NCI-H2029 treated with DMSO at 0.1 percent for 48 hours (cell line): ENCODE results near the gene ZNF491.
"Not testable (repeated sequence)": the region's sequence is repeated elsewhere in the genome, so short reads cannot be mapped to it uniquely, and the experiment has no call there.

Source experiments
- DNase-seq: peaks from one replicate; lab custom pipeline; 2025; lab: John Stamatoyannopoulos, UW

The ZNF491 gene

DNA sequence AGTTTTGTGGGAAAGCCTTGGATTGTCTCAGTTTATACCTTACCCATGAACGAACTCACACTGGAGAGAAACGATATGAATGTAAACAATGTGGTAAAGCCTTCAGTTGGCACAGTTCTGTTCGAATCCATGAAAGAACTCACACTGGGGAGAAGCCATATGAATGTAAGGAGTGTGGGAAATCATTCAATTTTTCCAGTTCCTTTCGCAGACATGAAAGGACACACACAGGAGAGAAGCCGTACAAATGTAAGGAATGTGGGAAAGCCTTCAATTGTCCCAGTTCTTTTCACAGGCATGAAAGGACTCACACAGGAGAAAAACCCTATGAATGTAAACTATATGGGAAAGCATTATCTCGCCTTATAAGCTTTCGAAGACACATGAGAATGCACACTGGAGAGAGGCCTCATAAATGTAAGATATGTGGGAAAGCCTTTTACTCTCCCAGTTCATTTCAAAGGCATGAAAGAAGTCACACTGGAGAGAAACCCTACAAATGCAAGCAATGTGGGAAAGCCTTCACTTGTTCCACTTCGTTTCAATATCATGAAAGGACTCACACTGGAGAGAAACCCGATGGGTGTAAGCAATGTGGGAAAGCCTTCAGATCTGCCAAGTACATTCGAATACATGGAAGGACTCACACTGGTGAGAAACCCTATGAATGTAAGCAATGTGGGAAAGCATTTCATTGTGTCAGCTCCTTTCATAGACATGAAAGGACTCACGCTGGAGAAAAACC is 8.2 kb downstream of the ZNF491 start:
- DNase-seq = no peak

DNA sequence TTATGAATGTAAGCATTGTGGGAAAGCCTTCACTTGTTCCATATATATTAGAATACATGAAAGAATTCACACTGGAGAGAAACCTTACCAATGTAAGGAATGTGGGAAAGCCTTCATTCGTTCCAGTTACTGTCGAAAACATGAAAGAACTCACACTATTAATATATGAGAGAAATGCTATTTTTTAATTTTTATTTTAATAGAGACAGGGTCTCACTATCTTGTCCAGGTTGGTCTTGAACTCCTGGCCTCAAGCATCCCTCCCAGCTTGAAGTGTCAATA is 8.7 kb downstream of the ZNF491 start:
- no peak for DNase-seq

DNA sequence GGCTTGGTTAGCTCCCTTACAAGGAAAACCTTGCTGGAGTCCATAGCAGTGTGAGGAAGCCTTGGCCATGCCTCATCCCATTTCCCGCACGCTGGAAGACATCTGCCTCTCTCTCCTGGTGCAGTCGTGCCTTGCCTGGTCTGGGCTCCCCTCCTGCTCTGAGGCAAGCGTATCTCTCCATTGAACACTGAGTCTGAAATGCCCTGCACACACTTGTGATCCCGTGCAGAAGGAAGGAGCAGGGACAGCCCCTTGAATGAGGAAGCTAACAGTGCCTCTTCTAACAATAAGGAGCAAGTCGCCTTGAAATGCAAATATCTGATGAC is 15.3 kb downstream of the ZNF491 start:
- peak; percentile 39 for DNase-seq

DNA sequence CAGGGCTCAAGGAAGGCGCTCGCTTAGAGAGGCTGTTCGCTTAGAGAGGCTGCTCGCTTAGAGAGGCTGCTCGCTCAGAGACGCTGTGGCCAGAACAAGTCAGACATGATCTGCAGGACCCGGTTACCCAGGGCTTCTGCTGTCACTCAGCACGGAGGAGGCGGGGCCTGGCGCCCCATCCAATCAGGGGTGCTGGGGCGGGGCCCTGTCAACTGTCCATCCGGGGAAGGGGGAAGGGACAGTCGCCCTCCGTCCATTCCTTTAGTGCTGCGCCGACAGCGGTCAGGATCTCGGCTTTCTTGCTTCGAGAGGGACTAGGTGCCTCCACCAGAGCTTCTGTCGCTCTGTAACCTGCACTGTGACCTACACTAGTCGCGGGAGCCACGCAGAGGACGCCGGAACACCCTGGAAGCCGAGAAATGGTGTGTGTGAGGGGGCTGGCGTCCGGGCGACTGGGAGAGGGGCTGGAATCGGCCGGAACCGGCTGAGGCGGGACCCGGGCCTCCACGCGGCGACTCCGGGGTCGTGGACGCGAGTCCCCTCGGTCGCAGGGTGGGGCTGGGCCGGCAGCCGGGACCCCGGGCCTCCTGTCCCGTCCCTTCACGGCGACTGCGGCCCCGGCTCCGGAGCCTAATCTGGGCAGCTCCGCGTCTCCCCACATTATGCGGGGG is 15.8 kb downstream of the ZNF491 start, which contains the start of gene ZNF440:
Gene ZNF440, plus strand, starts transcription at position 245 of the 671 bp plus-strand sequence. Its CDS starts 175 bp downstream, at position 420.
- DNase-seq = peak; percentile 78

DNA sequence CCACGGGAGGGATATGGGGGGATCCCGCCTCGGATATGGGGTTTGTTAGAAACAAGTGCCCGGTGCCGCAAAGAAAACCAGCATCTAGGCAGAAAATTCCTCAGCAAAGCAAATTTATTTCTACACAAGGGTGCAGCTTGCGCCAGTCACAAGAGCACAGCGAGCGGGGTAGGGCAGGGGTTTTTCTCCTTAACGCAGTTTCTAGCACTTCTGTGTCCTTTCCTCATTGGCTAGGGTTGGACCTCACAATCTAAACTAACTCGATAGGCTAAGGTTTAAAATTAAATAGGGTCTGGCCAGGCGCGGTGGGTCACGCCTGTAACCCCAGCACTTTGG is 16.3 kb downstream of the ZNF491 start:
- DNase-seq = peak; percentile 17

DNA sequence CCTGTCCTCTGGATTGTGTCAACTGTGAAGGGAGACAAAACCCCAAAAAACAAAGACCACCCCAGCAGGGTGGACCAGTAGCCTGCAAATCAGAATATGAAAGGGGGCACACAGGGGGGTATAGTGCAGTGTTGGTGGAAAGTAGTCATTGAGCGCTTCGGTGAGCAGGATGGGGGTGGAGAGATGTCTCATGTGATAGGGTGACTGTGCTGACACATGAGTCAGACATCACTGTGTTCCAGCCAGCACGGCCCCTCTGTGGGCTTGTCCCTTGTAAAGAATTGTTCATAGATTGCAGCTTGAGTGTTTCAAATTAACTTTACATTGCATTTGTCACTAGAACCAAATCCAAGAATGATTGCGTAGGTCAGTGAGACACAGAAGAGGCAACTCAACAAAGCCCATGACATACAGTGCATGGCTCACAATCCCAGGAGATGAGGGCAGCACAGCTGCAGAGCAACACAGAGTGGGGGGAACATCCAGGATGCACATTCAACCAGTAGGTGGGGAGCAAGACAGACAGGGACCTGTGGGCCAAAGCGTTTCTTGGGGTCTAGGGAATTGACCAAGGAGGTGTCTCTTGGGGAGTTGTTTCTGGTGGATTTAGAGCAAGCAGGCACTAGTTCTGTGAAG is 23.3 kb downstream of the ZNF491 start:
- no peak for DNase-seq

DNA sequence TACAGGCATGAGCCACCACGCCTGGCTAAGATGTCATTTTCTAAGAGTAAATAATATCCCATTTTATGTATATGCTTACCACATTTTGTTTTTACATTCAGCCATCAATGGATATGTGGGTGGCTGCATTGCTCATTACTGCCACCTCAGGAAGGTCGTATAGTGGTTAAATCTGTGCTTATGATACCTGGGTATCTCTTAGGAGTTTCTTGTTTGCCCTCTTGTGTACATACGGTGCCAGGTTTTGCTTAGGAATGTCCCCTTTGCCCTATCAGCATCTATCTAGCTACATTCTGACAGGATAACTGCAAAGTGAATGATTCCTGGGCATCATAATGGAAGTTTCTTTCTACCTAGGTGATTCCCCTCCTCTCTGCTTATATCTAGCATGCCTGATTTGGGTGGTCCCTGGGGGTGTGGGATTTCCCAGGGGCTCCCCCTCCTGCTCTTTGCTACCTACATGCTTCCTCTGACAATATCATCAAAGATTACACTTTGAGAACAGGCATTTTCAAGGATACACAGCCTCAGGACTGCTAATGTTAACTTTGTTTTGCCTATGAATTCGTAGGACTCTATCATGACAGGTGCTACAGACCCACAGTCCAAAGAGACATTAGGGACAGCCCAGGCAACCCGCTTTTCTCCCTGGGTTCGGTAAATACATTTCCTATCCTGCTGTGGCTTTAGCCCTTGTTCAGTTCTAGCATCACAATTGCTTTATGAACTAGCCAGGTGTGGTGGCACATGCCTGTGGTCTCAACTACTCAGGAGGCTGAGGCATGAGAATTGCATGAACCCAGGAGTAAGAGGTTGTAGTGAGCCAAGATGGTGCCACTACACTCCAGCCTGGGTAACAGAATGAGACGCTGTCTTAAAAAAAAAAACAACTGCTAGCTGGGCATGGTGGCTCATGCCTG is 30.9 kb downstream of the ZNF491 start:
- DNase-seq = not testable (repeated sequence)

DNA sequence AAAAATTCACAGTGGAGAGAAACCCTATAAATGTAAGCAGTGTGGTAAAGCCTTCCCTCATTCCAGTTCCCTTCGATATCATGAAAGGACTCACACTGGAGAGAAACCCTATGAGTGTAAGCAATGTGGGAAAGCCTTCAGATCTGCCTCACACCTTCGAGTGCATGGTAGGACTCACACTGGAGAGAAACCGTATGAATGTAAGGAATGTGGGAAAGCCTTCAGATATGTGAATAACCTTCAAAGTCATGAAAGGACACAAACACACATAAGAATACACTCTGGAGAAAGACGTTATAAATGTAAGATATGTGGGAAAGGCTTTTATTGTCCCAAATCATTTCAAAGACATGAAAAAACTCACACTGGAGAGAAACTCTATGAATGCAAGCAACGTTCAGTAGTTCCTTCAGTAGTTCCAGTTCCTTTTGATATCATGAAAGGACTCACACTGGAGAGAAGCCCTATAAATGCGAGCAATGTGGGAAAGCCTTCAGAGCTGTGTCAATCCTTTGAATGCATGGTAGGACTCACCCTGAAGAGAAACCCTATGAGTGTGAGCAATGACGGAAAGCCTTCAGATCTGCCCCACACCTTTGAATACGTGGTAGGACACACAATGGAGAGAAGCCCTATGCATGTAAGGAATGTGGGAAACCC is 34.1 kb downstream of the ZNF491 start:
- DNase-seq = no peak

DNA sequence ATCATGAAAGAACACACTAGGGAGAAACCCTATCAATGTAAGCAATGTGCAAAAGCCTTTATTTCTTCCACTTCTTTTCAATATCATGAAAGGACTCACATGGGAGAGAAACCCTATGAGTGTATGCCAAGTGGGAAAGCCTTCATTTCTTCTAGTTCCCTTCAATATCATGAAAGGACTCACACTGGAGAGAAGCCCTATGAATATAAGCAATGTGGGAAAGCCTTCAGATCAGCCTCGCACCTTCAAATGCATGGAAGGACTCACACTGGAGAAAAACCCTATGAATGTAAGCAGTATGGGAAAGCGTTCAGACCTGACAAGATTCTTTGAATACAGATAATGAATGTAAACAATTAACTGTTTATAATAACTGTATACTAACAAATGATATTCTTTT is 35.2 kb downstream of the ZNF491 start:
- no peak for DNase-seq

DNA sequence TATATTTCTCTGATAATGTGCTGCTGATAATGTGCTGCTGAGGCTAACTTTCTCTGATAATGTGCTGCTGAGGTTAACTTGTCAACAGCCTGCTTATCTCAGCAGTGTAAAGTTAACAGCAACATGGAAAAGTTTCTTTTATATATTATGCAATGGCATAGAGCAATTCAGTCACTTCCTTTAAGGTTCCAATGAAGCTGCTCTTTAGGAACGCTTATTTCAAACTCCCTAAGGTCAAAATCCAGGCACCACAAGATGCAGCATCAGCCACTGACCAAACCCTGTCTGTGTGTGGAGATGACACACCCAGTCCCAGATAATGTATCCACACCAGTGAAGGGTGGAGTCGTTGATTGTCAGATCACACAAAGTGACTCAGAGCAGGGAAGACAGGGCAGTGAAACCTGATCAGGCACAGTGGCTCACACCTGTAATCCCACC is 37.3 kb downstream of the ZNF491 start:
- not testable (repeated sequence) for DNase-seq

DNA sequence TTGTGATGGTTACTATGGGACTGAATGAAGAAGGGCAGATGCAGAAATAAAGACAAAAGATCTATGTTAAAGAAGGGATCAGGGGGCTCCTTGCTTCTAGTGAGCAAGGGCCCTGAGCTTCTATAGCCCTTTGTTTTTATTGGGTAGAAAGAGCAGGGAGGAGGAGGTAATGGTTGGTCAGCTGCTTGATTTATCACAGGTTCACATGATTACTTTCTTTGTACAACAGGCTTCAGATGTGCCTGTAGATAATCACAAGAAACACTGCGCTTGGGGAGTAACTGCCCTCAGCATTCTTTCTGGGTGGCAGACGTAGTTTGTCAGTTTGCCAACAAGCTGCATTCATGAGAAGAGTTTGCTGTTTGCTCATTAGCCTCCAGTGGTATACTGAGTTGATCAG is 45.4 kb downstream of the ZNF491 start:
- no peak for DNase-seq

DNA sequence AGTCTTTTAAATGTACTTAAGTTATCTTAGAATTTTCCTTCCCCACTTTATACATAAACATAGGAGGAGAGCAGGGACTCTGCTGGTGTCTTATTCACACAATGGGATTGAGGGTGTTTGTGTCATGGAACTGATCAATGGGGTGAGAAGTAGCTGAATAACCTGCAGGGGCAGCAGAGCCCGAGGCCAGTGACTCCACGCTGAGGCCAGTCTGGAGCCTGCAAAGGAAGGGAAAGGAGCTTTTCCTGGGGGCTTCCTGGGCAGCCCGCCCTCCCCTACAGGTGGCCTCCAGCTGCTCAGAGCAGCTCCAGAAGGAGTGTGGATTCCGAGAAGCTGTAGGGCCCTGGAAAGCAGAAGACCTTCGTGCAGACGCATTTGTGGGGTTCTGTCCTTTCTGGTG is 49.3 kb downstream of the ZNF491 start:
- not testable (repeated sequence) for DNase-seq

DNA sequence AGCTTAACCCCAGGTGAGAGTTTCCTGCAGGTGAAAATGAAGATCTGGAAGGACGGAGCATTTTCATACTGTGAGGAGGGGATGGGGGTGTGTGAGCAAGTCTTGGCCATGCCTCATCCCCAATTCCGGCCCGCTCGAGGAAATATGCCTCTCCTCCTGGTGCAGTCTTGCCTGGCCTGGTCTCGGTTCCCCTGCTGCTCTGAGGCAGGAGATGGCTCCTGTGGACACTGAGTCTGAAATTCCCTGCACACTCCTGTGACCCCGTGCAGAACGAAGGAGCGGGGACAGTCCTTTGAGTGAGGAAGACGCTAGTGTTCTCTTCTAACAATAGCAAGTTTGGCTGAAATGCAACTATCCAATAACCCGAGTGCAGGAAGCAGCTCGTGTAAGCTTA is 49.9 kb downstream of the ZNF491 start:
- no peak for DNase-seq

DNA sequence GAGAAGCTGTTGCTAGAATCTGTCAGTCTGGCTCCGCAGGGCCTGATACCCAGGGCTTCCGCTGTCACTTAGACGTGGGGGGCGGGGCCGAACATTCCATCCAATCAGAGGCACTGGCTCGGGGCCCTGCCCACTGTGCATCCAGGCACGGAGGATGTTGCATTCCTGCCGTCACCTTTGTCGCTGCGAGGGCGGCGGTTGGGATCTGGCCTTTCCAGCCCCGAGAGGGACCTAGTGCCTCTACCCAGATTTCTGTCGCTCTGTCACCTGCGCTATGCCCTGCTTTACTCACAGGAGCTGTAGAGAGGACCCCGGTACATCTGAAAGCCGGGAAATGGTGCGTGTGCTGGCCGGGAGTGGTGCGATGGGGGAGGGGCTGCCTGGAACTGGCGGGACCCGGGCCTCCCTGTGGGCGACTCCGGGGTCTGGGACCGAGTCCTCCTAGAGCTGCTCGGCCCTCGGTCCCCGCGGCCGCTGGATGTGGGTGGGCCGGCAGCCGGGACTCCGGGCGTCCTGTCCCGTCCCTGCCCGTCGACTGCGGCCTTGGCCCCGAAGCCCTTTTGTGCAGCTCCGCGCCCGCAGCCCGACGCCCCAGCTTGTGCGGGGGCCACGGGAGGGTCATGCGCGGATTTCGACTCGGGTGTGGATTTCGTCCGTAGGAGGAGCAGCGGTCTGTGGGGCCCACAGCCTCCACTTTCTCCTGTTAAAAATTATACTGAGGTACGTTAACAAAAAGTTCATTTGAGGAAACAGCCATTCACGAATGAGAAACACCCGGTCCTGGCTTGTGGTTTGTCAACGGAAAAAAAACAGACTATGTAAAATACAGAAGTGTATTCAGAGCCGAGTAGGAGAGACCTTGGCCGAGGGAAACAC is 50.5 kb downstream of the ZNF491 start, which contains the start of gene ZNF439:
Gene ZNF439, plus strand, starts transcription at position 133 of the 876 bp plus-strand sequence. Its CDS starts 142 bp downstream, at position 275.
- peak; percentile 56 for DNase-seq

DNA sequence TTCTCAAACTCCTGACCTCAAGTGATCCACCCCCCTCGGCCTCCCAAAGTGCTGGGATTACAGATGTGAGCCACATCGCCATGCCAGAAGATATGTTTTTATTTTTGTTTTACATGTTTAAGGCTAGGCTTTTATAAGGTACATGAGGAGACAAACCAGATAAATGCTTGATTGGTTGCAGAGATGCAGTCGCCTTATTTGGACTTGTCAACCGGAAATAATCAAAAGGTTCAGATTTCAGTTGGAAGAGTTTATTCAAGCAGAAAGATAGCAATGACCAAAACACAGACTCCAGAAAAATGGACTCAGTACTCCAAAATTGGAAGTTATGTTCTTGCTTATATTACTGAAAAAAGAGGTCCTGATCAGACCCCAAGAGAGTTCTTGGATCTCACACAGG is 52.0 kb downstream of the ZNF491 start:
- not testable (repeated sequence) for DNase-seq

DNA sequence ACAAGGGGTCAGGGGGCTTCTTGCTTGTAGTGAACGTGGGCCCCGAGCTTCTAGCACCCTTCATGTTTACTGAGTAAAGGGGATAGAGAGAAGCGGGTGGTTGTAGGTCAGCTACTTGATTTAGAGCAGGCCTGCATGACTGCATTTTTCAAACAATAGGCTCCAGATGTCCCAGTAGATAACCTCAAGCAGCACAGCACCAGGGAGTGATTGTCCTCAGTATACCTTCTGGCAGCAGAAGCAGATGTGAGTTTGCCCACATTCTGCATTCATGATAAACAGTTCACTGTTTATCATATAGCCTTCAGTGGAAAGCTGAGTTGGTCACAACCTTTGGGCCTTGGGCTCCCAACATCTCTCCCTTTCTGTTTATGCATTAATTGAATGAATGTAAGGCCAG is 55.0 kb downstream of the ZNF491 start:
- no peak for DNase-seq

DNA sequence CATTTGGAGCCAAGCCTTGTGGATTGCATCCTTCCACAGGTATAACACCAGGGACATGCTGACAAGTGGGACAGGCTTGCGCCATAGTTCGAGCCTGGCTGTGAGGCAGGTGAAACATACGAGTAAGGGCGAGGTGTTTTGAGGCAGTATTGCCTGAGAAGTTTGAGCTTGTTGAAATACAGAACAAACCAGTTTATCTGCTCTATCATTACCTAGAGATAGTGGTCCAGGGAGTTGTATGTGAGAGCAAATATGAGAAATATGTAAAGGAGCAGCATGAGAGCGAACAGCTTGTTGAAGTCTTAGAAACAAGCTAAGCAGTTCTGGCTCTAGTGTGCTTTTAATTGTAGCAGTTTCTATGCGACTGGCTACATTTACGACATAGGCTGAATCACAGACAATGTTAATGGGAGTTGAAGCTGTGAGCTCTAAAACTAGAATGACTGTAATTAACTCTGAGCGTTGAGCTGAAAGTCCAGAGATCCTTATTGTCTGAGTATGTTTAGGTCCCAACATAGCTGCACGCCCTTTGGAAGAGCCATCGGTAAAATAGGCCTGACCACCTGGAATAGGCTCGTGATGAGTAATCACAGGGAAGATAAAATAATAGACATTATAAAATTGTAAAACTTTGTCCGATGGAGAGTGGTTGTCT is 58.4 kb downstream of the ZNF491 start:
- no peak for DNase-seq
